GM19043 (cell line): ENCODE data around the gene TNKS1BP1.

Experiments used
- ATAC-seq: cut with Tn5 transposase; IDR thresholded peaks from one replicate; pipeline ENCODE4 v1.9.1; 2021; ENCODE audit warnings: low read depth; ENCODE audit not compliant: unreplicated experiment

Gene TNKS1BP1

GRCh38 chr11:57332694-57333440 is 8.1 kb upstream of the TNKS1BP1 start:
- ATAC-seq: no peak

DNA sequence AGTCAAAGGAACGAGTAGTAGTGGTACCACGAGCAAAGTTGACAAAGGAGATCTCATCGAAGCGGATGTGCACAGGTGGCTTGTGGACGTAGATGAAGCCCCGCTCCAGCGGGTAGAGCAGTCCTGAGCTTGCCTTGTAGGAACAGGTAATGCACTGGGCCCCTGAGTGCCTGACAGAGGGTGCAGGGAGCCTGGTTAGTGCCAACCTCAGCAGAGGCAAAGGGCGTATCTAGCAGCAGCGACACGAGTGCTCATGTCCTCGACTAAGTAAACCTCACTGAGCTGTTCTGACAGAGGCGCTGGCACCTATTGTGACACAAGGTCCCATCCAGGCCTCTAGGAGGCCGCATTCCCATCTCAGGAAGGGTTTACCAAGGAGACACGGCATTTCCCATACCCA is 7.0 kb upstream of the TNKS1BP1 start:
- ATAC-seq: no peak

GRCh38 chr11:57330029-57330428 is 5.3 kb upstream of the TNKS1BP1 start:
- no peak for ATAC-seq

GRCh38 chr11:57327721-57328120 is 3.0 kb upstream of the TNKS1BP1 start:
- no peak for ATAC-seq

DNA sequence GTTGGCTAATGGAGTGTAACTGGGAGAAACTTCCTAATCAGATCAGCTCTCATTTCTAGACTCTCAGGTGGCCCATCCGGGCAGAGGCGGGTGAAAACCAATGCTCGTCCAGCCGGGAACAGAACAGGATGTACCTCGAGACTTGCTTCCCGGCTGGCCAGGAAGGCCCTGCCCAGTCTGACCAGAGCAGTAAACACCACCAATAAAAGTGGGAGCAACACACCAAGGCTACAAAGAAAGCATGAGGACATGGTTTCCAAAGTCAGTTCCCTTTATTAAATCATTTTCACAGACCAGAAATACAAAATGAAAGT is 940 bp upstream of the TNKS1BP1 start:
- ATAC-seq: no peak

- ATAC-seq: no peak
Measured at GRCh38 chr11:57324154-57324885, 432 bp downstream of the TNKS1BP1 start.

DNA sequence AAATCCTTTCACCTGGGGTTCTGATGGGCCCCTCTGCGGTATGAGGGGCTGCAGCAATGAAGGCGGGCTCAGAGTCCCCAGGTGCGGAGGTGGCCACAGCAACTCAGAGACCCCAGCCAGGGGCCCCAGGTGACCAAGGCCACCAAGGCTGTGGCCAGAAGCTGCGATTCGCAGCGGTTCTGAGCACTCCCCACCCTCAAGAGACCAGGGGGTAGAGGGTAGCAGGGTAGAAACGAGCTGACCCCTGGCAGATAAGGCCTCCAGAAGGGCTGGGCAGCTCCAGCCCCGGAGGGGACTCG is 948 bp downstream of the TNKS1BP1 start:
- ATAC-seq: no peak

DNA sequence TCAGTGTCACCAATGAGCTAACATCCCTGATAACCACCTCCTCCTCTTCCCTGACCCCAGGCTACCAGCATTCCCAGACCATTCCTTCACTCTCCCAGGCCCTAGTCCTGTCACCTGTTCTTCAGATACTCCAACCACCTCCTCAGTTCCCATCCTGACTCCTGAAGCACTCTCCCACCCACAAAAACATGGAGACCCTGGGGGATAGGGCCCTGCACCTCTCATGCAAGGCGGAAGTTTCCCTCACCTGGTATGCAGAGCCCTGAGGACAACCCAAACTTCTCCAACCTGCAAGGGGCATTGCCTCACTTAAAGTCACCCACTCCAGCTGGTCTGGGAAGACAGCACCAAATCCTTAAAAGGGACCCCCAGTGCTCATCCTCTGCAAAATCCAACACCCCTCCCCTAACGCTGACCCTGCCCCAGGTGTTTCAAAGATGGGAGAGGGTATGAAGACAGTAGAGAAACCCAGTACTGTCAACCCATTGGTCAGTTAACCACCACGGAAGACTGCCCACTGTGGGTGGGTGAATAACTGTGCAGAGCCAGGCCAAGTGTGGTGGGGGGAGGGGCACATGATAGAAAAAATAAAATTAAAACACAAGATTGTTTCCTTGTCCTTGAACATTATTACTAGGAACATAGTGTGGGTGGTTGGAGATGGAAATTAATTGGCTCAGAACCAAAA is 1.4 kb downstream of the TNKS1BP1 start:
- ATAC-seq: no peak

DNA sequence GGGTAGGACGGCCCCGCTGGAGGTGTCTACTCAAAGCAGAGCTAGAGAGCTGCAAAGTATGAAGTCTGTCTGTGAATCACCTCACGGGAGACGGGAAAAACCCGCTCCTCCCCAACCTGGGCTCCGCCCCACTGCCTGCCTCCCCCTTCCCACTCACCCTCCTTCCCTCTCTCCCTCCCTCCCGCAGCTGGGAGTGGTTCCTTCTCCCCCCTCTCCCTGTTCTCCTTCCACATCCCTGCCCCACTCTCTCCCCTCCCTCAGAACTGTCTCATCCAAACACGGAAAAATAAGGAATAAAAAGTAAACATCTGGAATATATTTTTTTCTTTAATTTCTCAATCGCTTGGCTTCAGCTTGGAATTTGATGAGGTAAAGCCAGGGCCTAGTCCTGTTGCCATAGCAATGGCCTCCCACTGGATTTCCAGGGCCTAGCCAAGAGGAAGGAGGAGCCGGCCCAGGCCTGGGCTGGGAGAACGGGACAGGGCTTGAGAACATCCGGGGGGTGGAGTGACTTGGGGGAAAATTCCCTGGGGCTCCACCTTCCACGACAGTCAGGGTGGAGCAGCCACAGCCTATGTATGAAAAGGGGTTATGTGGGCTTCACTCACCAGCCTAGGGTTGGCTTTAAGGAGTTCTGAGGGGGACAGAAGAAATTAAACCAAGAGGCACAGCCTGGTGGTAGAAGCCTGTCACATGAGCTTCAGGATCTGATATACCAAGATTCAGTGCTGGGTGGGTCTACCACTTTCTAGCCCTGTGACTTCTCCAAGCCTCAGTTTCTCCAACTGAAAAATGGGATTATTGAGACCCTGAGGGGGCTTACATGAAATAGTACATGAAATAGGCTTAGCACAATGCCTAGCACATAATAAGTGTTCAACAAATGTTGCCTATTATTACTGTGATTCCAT is 2.2 kb downstream of the TNKS1BP1 start:
- ATAC-seq: no peak

DNA sequence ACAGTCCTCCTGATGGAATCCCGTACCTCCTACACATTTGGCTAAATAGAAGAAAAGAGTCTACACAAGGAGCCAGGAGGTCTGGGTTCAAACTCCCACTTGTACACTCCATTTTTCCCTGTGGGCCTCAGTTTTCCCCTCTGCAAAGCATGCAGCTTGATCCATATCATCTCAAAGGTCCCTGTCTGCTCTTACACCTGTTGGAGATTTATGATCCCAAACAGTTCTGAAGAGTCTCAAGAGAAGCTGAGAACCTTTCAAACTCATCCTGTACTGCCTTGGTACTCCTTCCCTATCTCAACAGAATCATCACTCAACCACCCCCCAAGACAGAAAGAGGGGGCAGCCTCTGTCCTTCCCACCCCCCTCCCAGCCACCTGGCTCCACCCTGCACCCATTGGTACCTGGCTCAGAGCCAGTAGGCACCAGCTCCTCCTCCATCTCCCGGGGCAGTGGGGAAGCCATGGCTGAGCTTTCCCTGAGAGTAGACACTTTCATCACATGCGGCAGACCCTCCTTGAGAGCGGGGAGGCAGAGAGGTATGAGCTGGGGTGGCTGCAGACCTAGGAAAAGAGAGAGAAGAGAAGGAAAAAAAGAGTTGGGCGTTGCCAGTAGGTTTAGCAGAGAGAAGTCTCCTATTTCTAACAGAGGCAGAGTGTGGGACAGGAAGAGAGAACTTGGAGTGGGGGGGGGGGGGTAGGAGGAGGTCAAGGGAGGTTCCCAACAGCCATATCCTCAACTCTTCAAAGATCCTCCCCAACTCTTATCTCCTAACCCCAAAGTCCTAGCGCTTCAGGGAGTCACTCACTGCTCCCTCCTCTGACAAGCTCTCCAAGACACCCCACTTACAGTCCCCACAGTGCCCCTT is 3.1 kb downstream of the TNKS1BP1 start:
- ATAC-seq: no peak

DNA sequence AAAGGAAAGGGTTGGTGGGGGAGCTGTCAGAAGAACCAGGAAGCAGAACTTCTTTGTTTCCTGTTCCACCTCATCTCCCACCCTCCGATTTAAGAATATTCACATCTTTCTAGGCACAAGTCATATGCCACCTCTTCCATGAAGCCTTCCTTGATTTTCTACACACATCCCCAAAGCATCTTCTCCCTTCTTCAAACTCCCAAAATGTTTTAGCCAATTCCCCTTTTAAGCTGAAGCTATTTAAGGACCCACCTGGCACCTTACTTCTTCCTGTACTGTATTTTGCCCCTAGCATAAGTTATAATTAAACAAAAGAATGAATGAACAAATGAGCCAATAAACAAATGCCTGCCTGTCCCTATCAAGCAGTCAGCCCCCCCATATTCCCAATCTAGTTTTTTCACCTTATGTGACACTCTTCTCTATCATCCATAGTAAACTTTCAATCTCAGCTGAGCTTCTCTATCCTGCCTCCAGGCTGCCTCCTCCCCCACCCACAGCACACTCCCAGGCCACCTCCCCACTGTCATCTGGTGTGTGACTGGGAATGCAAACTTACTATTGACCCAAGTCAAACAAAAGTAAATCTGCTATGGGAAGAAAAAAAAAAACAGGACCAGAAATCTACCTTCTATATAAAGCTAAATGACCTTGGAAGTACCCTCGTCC is 3.9 kb downstream of the TNKS1BP1 start:
- no peak for ATAC-seq

- ATAC-seq: no peak
Measured at GRCh38 chr11:57320067-57320718, 4.6 kb downstream of the TNKS1BP1 start.

DNA sequence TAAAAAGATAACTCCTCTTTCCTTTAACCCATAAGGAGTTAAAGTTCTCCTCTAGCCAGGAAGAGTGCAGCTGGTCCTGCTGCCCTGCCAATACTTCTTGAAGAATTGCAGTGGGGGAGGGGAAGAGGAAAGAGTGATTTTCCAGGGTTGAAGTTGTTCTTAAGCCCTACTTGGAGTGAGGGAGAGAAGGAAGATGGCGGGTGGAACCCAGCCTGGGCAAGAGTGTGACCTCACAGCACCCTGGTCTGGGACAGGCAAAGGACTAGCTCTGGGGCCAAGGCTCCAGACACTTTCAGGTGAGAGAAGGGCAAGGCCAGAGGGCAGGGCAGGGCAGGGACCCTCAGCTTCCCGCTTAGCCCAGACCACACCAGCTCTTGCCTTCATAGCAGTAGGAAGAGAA is 6.6 kb downstream of the TNKS1BP1 start:
- ATAC-seq: no peak

DNA sequence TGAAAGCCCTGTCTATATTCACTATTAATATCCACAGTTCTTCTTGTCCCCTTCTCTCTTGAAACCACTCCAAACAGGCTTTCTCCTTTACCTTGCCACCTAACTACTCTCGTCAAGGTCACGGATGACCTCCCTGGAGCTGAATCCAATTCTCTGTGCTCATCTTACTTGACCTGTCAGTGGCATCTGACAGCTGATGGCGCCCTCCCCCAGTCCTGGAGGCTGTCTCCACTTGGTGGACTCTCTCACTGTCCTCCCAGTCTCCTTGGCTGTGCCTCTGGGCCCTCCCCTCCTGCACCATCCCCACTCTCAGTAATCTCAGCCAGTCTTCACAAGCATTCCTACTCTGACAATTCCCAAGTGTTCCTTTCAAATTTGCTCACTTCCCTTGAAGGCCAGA is 8.7 kb downstream of the TNKS1BP1 start:
- no peak for ATAC-seq

- no peak for ATAC-seq
Measured at GRCh38 chr11:57315491-57315890, 9.3 kb downstream of the TNKS1BP1 start.

- no peak for ATAC-seq
Measured at GRCh38 chr11:57314221-57314973, 10.4 kb downstream of the TNKS1BP1 start.

- ATAC-seq: no peak
Measured at GRCh38 chr11:57313788-57314135, 11.0 kb downstream of the TNKS1BP1 start.

GRCh38 chr11:57313071-57313787 is 11.5 kb downstream of the TNKS1BP1 start:
- ATAC-seq: no peak
